Measurements from ENCODE around the gene KAT2B.

Gene KAT2B

DNA sequence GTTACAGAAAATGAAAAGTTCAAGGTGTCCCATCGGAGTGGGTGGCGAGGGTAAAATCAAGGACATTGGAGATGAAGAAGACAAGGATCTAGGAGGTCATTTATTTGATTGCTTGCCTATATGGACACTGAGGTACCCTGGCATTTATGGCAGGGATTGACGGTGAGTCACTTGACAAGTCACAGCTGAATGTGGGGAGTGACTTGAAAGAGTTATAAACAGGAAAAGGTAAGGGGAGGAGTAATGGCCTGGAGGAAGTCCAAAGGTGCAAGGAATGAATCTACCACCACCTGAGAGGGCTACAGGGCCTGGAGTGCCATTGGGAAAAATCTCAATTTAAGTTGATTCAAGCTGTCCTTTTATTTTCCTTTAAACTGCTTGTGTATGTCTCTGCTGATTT is 157.5 kb downstream of the KAT2B start:
- no peak overlapping the region for H3K4me3 ChIP-seq
- TF ChIP-seq, protein P1, sequence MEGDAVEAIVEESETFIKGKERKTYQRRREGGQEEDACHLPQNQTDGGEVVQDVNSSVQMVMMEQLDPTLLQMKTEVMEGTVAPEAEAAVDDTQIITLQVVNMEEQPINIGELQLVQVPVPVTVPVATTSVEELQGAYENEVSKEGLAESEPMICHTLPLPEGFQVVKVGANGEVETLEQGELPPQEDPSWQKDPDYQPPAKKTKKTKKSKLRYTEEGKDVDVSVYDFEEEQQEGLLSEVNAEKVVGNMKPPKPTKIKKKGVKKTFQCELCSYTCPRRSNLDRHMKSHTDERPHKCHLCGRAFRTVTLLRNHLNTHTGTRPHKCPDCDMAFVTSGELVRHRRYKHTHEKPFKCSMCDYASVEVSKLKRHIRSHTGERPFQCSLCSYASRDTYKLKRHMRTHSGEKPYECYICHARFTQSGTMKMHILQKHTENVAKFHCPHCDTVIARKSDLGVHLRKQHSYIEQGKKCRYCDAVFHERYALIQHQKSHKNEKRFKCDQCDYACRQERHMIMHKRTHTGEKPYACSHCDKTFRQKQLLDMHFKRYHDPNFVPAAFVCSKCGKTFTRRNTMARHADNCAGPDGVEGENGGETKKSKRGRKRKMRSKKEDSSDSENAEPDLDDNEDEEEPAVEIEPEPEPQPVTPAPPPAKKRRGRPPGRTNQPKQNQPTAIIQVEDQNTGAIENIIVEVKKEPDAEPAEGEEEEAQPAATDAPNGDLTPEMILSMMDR (IDR thresholded peaks at IDR 0.05) = no peak
- DNase-seq (ENCODE audit: low spot score) = no peak
- H3K27ac ChIP-seq = no peak overlapping the region

DNA sequence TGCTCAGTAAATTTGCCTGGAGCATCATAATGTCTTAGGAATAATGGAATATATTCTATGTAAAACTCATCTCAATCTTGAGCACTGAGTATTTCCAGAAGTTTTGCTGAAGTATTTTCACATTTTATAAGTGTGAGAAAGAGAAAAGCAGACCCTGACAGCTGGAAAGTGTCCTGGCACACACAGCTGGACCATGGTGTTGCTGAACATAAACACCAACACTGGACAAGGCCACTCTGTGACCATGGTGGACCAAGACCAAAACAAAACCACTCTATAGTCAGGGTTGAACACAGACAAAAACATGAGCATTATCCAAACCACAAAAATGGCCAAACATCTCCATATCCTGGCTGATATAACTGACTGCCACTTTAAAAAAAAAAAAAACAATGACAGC is 160.9 kb downstream of the KAT2B start:
- Histone ChIP-seq H3K4me3 (no peak overlapping the region), H3K27ac (no peak overlapping the region)
- TF ChIP-seq, protein P1 (IDR thresholded peaks at IDR 0.05) = no peak
- no peak for DNase-seq (ENCODE audit: low spot score)
